Measurements from ENCODE around the gene VPREB3.

DNA sequence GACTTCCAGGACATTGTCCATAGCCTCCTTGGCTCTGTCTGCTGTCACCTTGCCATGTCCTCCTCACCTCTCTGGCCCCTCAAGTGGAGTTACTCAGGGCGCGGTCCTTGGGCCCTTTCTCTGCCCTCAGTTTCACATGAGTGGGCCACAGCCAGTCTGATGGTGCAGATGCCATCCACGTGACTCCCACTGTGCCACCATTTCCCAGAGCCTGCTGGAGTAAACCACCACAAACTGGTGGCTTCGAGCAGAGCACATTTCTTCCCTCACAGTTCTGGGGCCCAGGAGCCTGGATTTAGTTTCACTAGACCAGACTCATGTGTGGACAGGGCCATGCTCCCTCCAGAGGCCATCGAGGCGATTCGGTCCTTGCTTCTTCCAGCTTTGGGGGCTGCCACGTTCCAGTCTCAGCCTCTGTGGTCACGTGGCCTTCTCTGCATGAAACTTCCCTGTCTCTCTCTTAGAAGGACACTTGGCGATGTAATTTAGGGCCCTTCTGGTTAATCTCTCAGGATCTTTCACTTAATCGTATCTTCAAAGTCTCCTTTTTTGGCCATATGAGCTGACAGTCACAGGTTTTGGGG, 47.1 kb upstream of the VPREB3 start:
- TF ChIP-seq POLR2A (IDR thresholded peaks at IDR 0.05) = no peak
- TF ChIP-seq, protein P1, sequence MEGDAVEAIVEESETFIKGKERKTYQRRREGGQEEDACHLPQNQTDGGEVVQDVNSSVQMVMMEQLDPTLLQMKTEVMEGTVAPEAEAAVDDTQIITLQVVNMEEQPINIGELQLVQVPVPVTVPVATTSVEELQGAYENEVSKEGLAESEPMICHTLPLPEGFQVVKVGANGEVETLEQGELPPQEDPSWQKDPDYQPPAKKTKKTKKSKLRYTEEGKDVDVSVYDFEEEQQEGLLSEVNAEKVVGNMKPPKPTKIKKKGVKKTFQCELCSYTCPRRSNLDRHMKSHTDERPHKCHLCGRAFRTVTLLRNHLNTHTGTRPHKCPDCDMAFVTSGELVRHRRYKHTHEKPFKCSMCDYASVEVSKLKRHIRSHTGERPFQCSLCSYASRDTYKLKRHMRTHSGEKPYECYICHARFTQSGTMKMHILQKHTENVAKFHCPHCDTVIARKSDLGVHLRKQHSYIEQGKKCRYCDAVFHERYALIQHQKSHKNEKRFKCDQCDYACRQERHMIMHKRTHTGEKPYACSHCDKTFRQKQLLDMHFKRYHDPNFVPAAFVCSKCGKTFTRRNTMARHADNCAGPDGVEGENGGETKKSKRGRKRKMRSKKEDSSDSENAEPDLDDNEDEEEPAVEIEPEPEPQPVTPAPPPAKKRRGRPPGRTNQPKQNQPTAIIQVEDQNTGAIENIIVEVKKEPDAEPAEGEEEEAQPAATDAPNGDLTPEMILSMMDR (IDR thresholded peaks at IDR 0.05) = no peak
